ENCODE results near the gene TADA3. TPM values are rescaled to one million over a fixed set of nuclear protein-coding genes. Genes with fewer than 3 reads are reported as not detected.

The TADA3 gene
- total and polyA plus RNA-seq, 2 of the 4 experiments (the other 2 are of a cell fraction): 68.0 to 83.0 TPM

GRCh38 chr3:9807981-9808344, 15.7 kb upstream of the TADA3 start:
- Histone ChIP-seq H3K14ac (replicated peaks; ENCODE audit: low read depth, low read length) (no peak overlapping the region), H3K4ac (ENCODE audit: low read depth, low read length) (no peak overlapping the region), H2AK5ac (ENCODE audit: low read depth, low read length) (no peak overlapping the region), H3K27me3 (ENCODE audit: control insufficient read depth, insufficient read depth, low read length) (no peaks in the 10 kb centered on the region), H3K79me1 (ENCODE audit: low read depth in 1 of 2, low read length in 2 of 2) (peaks cover 5 to 29% of the 10 kb centered on the region in 2 experiments; a peak in 3 of 4 replicates), H2AFZ (replicated peaks; ENCODE audit: low read length, poor library complexity) (no peak overlapping the region), H3K4me2 (ENCODE audit: low read depth, low read length) (no peak overlapping the region), H3K9me1 (ENCODE audit: insufficient read depth, low read length) (peaks cover 9% of the 10 kb centered on the region), H4K20me1 (ENCODE audit: insufficient read depth, low read length) (peaks cover 26% of the 10 kb centered on the region), H3K56ac (ENCODE audit: extremely low read depth, insufficient read depth, low read length) (no peak overlapping the region), H3K36me3 (ENCODE audit: control insufficient read depth, insufficient read depth, low read length) (peaks cover 44% of the 10 kb centered on the region), H2BK15ac (ENCODE audit: low read depth, low read length) (no peak overlapping the region), H4K5ac (ENCODE audit: low read depth, low read length) (no peak overlapping the region), H2AK9ac (replicated peaks; ENCODE audit: low read depth, low read length, poor library complexity) (no peak overlapping the region), H3K23ac (ENCODE audit: low read depth, low read length) (no peak overlapping the region), H3K4me1 (ENCODE audit: control insufficient read depth, insufficient read depth, low read length) (peaks cover 15% of the 10 kb centered on the region), H3K4me3 (ENCODE audit: insufficient read depth, low read depth, low read length) (no peak overlapping the region), H3K18ac (ENCODE audit: low read depth, low read length) (no peak overlapping the region), H4K8ac (ENCODE audit: low read depth in 2 of 2, low read length in 2 of 2) (no peak overlapping the region), H2BK20ac (ENCODE audit: low read depth, low read length) (no peak overlapping the region), H3K9ac (ENCODE audit: low read depth, low read length) (no peak overlapping the region), H2BK120ac (ENCODE audit: low read depth, low read length) (no peak overlapping the region), H2BK5ac (ENCODE audit: low read depth, low read length, poor library complexity, severe bottlenecking) (no peak overlapping the region), H4K91ac (ENCODE audit: insufficient read depth, low read depth, low read length) (no peak overlapping the region), H3K9me3 (ENCODE audit: control insufficient read depth, insufficient read depth, low read length) (no peaks in the 10 kb centered on the region), H3K27ac (ENCODE audit: insufficient read depth, low read length) (no peak overlapping the region)
- no CpG with 5 or more reads among the region's 2 CpGs for WGBS, 2 experiments (ENCODE audit: extremely low coverage in 2 of 2, insufficient read length in 1 of 2)
- no peak for ATAC-seq (ENCODE audit: low read depth)
- intact Hi-C loops (cut with micrococcal nuclease) (no loop called here), in situ Hi-C loops (cut with MboI; ENCODE audit: low sequenced_read_pairs) (no loop called here), dilution Hi-C loops (cut with HindIII; ENCODE audit: low sequenced_read_pairs, unreplicated experiment) (no loop called here)
- ChIA-PET POLR2A (ENCODE audit: unreplicated experiment) (no interaction called here), CTCF (no interaction called here)
- TF ChIP-seq POLR2A (IDR thresholded peaks at IDR 0.05; ENCODE audit: low read depth, low read length): no peak
- TF ChIP-seq CHD1 (IDR thresholded peaks at IDR 0.05; ENCODE audit: low read depth, low read length): no peak
- BruUV-seq (replicated peaks): no TSS peak
- no peak for DNase-seq

Measured in IMR-90 (cell line).